GM13976 (cell line): Measurements from ENCODE around the gene KRTAP10-2.
"Not testable (repeated sequence)": the region's sequence is repeated elsewhere in the genome, so short reads cannot be mapped to it uniquely, and the experiment has no call there.

Source experiments
- DNase-seq: peaks from one replicate; pipeline ENCODE4 v3.0.0; 2012; ENCODE audit warnings: low spot score
- in situ Hi-C: fragments of 300-500 bp; cut with MboI; formaldehyde crosslinking; loops from one replicate; pipeline ENCODE4 v1.12.0; 2022; ENCODE audit warnings: low sequenced_read_pairs, mixed read lengths, inconsistent platforms; ENCODE audit not compliant: unreplicated experiment
- TF ChIP-seq, protein P1 (sequence below): IDR thresholded peaks from 2 replicates; pipeline ENCODE4 v1.5.1; 2012; ENCODE audit warnings: borderline replicate concordance, mild to moderate bottlenecking; ENCODE audit not compliant: insufficient read depth; ENCODE audit errors: extremely low read depth, missing control alignments, control extremely low read depth

Gene KRTAP10-2

GRCh38 chr21:44552136-44552535, 831 bp upstream of the KRTAP10-2 start:
- in situ Hi-C loops, result no loop called here
- DNase-seq, result no peak
- TF ChIP-seq, protein P1, sequence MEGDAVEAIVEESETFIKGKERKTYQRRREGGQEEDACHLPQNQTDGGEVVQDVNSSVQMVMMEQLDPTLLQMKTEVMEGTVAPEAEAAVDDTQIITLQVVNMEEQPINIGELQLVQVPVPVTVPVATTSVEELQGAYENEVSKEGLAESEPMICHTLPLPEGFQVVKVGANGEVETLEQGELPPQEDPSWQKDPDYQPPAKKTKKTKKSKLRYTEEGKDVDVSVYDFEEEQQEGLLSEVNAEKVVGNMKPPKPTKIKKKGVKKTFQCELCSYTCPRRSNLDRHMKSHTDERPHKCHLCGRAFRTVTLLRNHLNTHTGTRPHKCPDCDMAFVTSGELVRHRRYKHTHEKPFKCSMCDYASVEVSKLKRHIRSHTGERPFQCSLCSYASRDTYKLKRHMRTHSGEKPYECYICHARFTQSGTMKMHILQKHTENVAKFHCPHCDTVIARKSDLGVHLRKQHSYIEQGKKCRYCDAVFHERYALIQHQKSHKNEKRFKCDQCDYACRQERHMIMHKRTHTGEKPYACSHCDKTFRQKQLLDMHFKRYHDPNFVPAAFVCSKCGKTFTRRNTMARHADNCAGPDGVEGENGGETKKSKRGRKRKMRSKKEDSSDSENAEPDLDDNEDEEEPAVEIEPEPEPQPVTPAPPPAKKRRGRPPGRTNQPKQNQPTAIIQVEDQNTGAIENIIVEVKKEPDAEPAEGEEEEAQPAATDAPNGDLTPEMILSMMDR, result no peak

- TF ChIP-seq, protein P1, result no peak
- DNase-seq, result no peak
- in situ Hi-C loops, result no loop called here
Observed at GRCh38 chr21:44550807-44551206, 498 bp downstream of the KRTAP10-2 start.

GRCh38 chr21:44550285-44550684, 1.0 kb downstream of the KRTAP10-2 start:
- in situ Hi-C loops, result not testable (repeated sequence)

GRCh38 chr21:44549525-44550211, 1.6 kb downstream of the KRTAP10-2 start:
- in situ Hi-C loops, result no loop called here
- TF ChIP-seq, protein P1, result no peak
- DNase-seq, result no peak

More at GRCh38 chr21:44550285-44550684, 1.0 kb downstream of the KRTAP10-2 start:
- DNase-seq, result not testable (repeated sequence)

DNA sequence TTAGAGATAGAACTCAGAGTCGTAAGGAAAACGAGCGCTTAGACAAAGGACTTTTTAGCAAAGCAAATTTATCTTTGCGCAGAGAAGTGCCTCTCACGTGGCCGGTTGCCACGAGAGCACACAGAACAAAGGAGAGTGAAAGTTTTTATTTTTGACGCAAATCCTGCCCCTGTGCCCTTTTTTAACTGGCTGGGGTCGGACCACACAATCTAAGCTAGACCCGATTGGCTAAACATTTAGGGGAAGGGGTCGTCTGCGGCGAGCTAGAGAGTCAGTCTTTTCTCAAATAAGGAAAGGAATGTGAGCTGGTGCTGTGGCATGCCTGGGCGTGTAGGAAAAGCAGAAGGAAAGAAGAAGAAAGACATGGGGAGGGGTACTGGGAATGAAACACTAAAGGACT, 2.4 kb downstream of the KRTAP10-2 start:
- TF ChIP-seq, protein P1, result no peak
- in situ Hi-C loops, result no loop called here
- no peak for DNase-seq

- no peak for DNase-seq
- in situ Hi-C loops, result no loop called here
- TF ChIP-seq, protein P1, result no peak
Observed at GRCh38 chr21:44548381-44548780, 2.9 kb downstream of the KRTAP10-2 start.

DNA sequence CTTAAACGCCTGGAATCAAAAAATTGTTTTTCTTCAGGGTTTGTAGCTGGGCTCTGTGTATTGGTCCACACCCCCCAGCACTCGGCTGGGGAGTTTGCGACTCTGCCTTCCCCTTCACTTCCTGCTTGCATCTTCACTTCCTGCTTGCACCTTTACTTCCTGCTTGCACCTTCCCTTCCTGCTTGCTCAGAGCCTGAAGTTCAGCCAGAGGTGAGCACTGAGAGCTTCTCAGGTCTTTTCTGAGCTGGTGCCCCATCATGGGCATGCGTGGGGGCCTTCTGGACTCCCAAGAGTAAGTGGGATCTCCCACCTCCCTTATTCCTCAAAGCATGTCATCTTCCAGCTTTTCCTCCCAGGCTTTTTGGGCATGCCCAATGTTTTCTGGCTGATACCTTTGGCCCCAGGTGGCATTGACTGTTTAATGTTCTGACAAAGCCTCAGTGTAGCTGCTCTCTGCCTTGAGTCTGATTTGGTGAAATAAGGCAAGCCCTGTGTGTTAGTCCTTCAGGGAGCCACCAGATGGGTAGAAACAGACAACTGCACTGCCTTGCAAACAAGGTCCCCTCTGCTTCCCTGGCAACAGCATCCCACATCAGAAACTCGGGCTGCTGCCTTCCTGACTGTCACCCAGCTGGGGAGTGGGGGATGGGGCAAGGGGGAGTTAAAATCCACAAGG, 3.5 kb downstream of the KRTAP10-2 start:
- no peak for DNase-seq
- in situ Hi-C loops, result no loop called here
- TF ChIP-seq, protein P1, result no peak
